Natural killer cell (primary cell): Measurements from ENCODE around the gene SLC24A3. TPM values are rescaled to one million over a fixed set of nuclear protein-coding genes. Genes with fewer than 3 reads are reported as not detected.

ENCODE experiments used
- ATAC-seq, 3 donors: fragments of 150-1000 bp in 2 of 3; fragments of 200-7000 bp in 1 of 3; cut with Tn5 transposase; 1 replicate in 1 of 3; 2 replicates in 2 of 3; pipeline ENCODE4 v1.10.0; 2021; ENCODE audit warnings: mild to moderate bottlenecking in 2 of 3, moderate library complexity in 2 of 3
- DNase-seq, 2 donors: peaks; one replicate each; pipeline versions ENCODE4 v3.0.0 to v3.0.0-alpha.2; 2013 to 2021; ENCODE audit warnings: mixed read lengths in 1 of 2
- H3K27ac ChIP-seq: one replicate; pipeline ENCODE4 v1.5.1; 2013; ENCODE audit warnings: mild to moderate bottlenecking, low read length
- H3K27me3 ChIP-seq: one replicate; pipeline ENCODE4 v1.6.1; 2013; ENCODE audit warnings: low read length; ENCODE audit not compliant: control insufficient read depth, insufficient read depth
- H3K36me3 ChIP-seq: one replicate; pipeline ENCODE4 v1.6.1; 2013; ENCODE audit warnings: low read length; ENCODE audit not compliant: control insufficient read depth, insufficient read depth
- H3K4me1 ChIP-seq: one replicate; pipeline ENCODE4 v1.6.1; 2013; ENCODE audit warnings: low read length; ENCODE audit not compliant: control insufficient read depth, insufficient read depth
- H3K4me3 ChIP-seq: one replicate; pipeline ENCODE4 v1.5.1; 2013; ENCODE audit warnings: low read length
- H3K9me3 ChIP-seq: one replicate; pipeline ENCODE4 v1.6.1; 2013; ENCODE audit warnings: low read length; ENCODE audit not compliant: control insufficient read depth, insufficient read depth
- H3K27ac Mint-ChIP-seq, 2 donors: one replicate each; pipeline ENCODE4 v1.8.0; 2022; ENCODE audit warnings: mild to moderate bottlenecking in 2 of 2, mixed read lengths in 2 of 2, moderate library complexity in 1 of 2
- H3K27me3 Mint-ChIP-seq, 2 donors: one replicate each; pipeline ENCODE4 v1.8.0; 2022; ENCODE audit warnings: low read depth in 2 of 2, mixed read lengths in 2 of 2
- H3K36me3 Mint-ChIP-seq: one replicate; pipeline ENCODE4 v1.8.0; 2022; ENCODE audit warnings: mixed read lengths
- H3K4me1 Mint-ChIP-seq, 2 donors: one replicate each; pipeline ENCODE4 v1.8.0; 2022; ENCODE audit warnings: mixed read lengths in 2 of 2
- H3K4me3 Mint-ChIP-seq: one replicate; pipeline ENCODE4 v1.8.0; 2022; ENCODE audit warnings: mild to moderate bottlenecking, moderate library complexity, mixed read lengths
- H3K9me3 Mint-ChIP-seq, 2 donors: one replicate each; pipeline ENCODE4 v1.8.0; 2022; ENCODE audit warnings: mixed read lengths in 2 of 2
- CTCF ChIP-seq: fragments of 200-600 bp; IDR thresholded peaks from one replicate; pipeline ENCODE4 v1.8.0; 2022; ENCODE audit warnings: antibody characterized with exemption
- whole genome bisulfite sequencing: methylation state at CpG from one replicate; pipeline ENCODE4 v1.1.7; 2013; ENCODE audit warnings: missing lambda C conversion rate; ENCODE audit not compliant: insufficient coverage; 5-methylcytosine and 5-hydroxymethylcytosine counted together
- intact Hi-C: fragments of 100-400 bp; cut with micrococcal nuclease; formaldehyde crosslinking; loops from one replicate; pipeline ENCODE4 v1.14.2; 2022
- total RNA-seq, 4 donors: library from RNA; stranded (reverse); fragments of 120-200 nt in 1 of 4; gene quantifications; one replicate each; pipeline versions ENCODE4 v1.2.3 to v1.2.4, GENCODE V29; 2013 to 2022

The SLC24A3 gene
- total RNA-seq, 3 donors from 2014 or later (not counting 1 experiment from before 2014, with no cell fraction given) = 0.09 to 5.5 (median 0.99) TPM

- intact Hi-C loops = no loop called here
- 89% methylated on average over 11 of the region's 11 CpGs for WGBS
- Histone ChIP-seq H3K36me3 (no peaks in the 10 kb centered on the region), H3K27me3 (no peaks in the 10 kb centered on the region), H3K4me3 (no peak overlapping the region), H3K4me1 (no peaks in the 10 kb centered on the region), H3K9me3 (no peaks in the 10 kb centered on the region), H3K27ac (no peak overlapping the region)
- Mint-ChIP-seq H3K36me3 (no peaks in the 10 kb centered on the region), H3K4me3 (no peak overlapping the region), H3K27ac (no peak overlapping the region), H3K4me1 (peaks cover 0 to 6% of the 10 kb centered on the region in 2 donors), H3K27me3 (peaks cover 0 to 2% of the 10 kb centered on the region in 2 donors), H3K9me3 (no peaks in the 10 kb centered on the region)
- no peak for TF ChIP-seq CTCF
- ATAC-seq (no peak), DNase-seq (no peak)
Measured at GRCh38 chr20:19256906-19257595, 44.6 kb downstream of the SLC24A3 start.

- no peak overlapping the region for H3K4me3 Mint-ChIP-seq
- ATAC-seq (no peak), DNase-seq (no peak)
- intact Hi-C loops = no loop called here
- no peak for TF ChIP-seq CTCF
- Histone ChIP-seq H3K9me3 (no peaks in the 10 kb centered on the region), H3K27me3 (no peaks in the 10 kb centered on the region), H3K4me3 (no peak overlapping the region), H3K27ac (no peak overlapping the region), H3K4me1 (no peaks in the 10 kb centered on the region), H3K36me3 (no peaks in the 10 kb centered on the region)
- no peaks in the 10 kb centered on the region for H3K36me3 Mint-ChIP-seq
- WGBS = 80% methylated on average over 6 of the region's 6 CpGs
- H3K9me3 Mint-ChIP-seq = no peaks in the 10 kb centered on the region
- H3K27ac Mint-ChIP-seq = no peak overlapping the region
- H3K27me3 Mint-ChIP-seq = peaks cover 0 to 2% of the 10 kb centered on the region in 2 donors
- H3K4me1 Mint-ChIP-seq = peaks cover under 1 to 6% of the 10 kb centered on the region in 2 donors
Measured at GRCh38 chr20:19257865-19258264, 45.4 kb downstream of the SLC24A3 start.

GRCh38 chr20:19259141-19259591 is 46.7 kb downstream of the SLC24A3 start:
- Histone ChIP-seq H3K36me3 (no peaks in the 10 kb centered on the region), H3K4me1 (no peaks in the 10 kb centered on the region), H3K27me3 (no peaks in the 10 kb centered on the region), H3K4me3 (no peak overlapping the region), H3K9me3 (no peaks in the 10 kb centered on the region), H3K27ac (no peak overlapping the region)
- H3K4me1 Mint-ChIP-seq = peaks cover 4 to 6% of the 10 kb centered on the region in 2 donors
- intact Hi-C loops = no loop called here
- no peaks in the 10 kb centered on the region for H3K36me3 Mint-ChIP-seq
- no peak overlapping the region for H3K4me3 Mint-ChIP-seq
- DNase-seq = no peak
- 50% methylated on average over 7 of the region's 7 CpGs for WGBS
- TF ChIP-seq CTCF = no peak
- ATAC-seq = no peak
- H3K27me3 Mint-ChIP-seq = no peaks in the 10 kb centered on the region
- H3K27ac Mint-ChIP-seq = no peak overlapping the region
- no peaks in the 10 kb centered on the region for H3K9me3 Mint-ChIP-seq
